ENCODE results near the gene PTPN5. TPM values are rescaled to one million over a fixed set of nuclear protein-coding genes. Genes with fewer than 3 reads are reported as not detected.

Gene PTPN5
- total RNA-seq, 1 experiment from 2014 or later, result not detected

- Histone ChIP-seq H3K4me2 (ENCODE audit: low read length) (no peak overlapping the region), H3K9me2 (ENCODE audit: insufficient read depth) (no peaks in the 10 kb centered on the region), H3K27ac (ENCODE audit: low read depth, low read length) (no peak overlapping the region), H2AFZ (ENCODE audit: low read depth, low read length, poor library complexity, severe bottlenecking) (no peak overlapping the region), H3K27me3 (ENCODE audit: insufficient read depth, low read length) (no peaks in the 10 kb centered on the region), H3K4me1 (ENCODE audit: control insufficient read depth in 1 of 2, insufficient read depth in 2 of 2, low read length in 2 of 2) (peaks cover 0 to 2% of the 10 kb centered on the region in 2 experiments; a peak in 2 of 4 replicates), H3K9me3 (ENCODE audit: control insufficient read depth in 1 of 2, insufficient read depth in 1 of 2, low read depth in 1 of 2, low read length in 2 of 2) (no peaks in the 10 kb centered on the region), H3K36me3 (ENCODE audit: control insufficient read depth in 1 of 2, insufficient read depth in 2 of 2, low read length in 2 of 2) (no peaks in the 10 kb centered on the region), H3K4me3 (replicated peaks in 1 of 2; ENCODE audit: low read depth in 1 of 2, low read length in 2 of 2) (no peak overlapping the region), H3K79me2 (ENCODE audit: insufficient read depth, low read length) (no peaks in the 10 kb centered on the region), H3K9ac (ENCODE audit: low read length) (no peak overlapping the region), H4K20me1 (ENCODE audit: insufficient read depth) (no peaks in the 10 kb centered on the region)
- intact Hi-C loops (cut with micrococcal nuclease), result no loop called here
- RAD21 ChIA-PET (ENCODE audit: low non-redundant PET in 1 of 2, low total read pairs in 2 of 2, uncharacterized antibody in 2 of 2, unreplicated experiment in 2 of 2), result no interaction called here
- ATAC-seq, result no peak
- no peak for DNase-seq (ENCODE audit: low read depth, low spot score)
- BruUV-seq (replicated peaks), result no TSS peak
- POLR2A ChIA-PET, result no interaction called here
- no peak for TF ChIP-seq ZBTB33 (IDR thresholded peaks at IDR 0.05; ENCODE audit: extremely low read depth, insufficient replicate concordance, low read length)
- TF ChIP-seq FOSL1 (IDR thresholded peaks at IDR 0.05; ENCODE audit: low read depth), result no peak
- TF ChIP-seq YY1 (IDR thresholded peaks at IDR 0.05; ENCODE audit: extremely low read depth, insufficient replicate concordance, low read depth, low read length), result no peak
- TF ChIP-seq CBX3 (IDR thresholded peaks at IDR 0.05; ENCODE audit: low read depth), result no peak
- no peak for TF ChIP-seq REST (IDR thresholded peaks at IDR 0.05; ENCODE audit: low read depth)
- no peak for TF ChIP-seq EGR1 (IDR thresholded peaks at IDR 0.05; ENCODE audit: low read depth)
- TF ChIP-seq SIN3A (IDR thresholded peaks at IDR 0.05; ENCODE audit: low read depth), result no peak
- no peak for TF ChIP-seq EZH2 (IDR thresholded peaks at IDR 0.05)
- no peak for TF ChIP-seq ZFX (IDR thresholded peaks at IDR 0.05)
- TF ChIP-seq ELF1 (IDR thresholded peaks at IDR 0.05; ENCODE audit: borderline replicate concordance, low read depth), result no peak
- TF ChIP-seq CTCF (IDR thresholded peaks at IDR 0.05 in 2 of 3, conservative IDR thresholded peaks at IDR 0.05 in 1 of 3; ENCODE audit: borderline replicate concordance in 1 of 3, insufficient read depth in 1 of 3, low read depth in 2 of 3, low read length in 2 of 3), result no peak
- no peak for TF ChIP-seq EZH2phosphoT487 (IDR thresholded peaks at IDR 0.05; ENCODE audit: borderline replicate concordance)
- TF ChIP-seq SP1 (IDR thresholded peaks at IDR 0.05; ENCODE audit: low read depth), result no peak
- no peak for TF ChIP-seq TCF7L2 (IDR thresholded peaks at IDR 0.05; ENCODE audit: borderline replicate concordance, extremely low read depth, insufficient read depth, insufficient read length)
- CTCF ChIA-PET, result no interaction called here
Measured at GRCh38 chr11:18692941-18693760, 98.4 kb downstream of the PTPN5 start.
